ENCODE results near the gene OPRPN.

OPRPN gene

GRCh38 chr4:70452946-70453345 is 55.2 kb downstream of the OPRPN start:
- FAIRE-seq (no peak), DNase-seq (ENCODE audit: insufficient read length, low spot score) (no peak)
- no peak for TF ChIP-seq CTCF (IDR thresholded peaks at IDR 0.05; ENCODE audit: insufficient read depth, missing control alignments)

Data from D721Med (cell line).